DMS79 (cell line): ENCODE results near the gene SAP30L.

Experiments used
- DNase-seq: peaks from one replicate; lab custom pipeline; 2025; lab: John Stamatoyannopoulos, UW

The SAP30L gene

DNA sequence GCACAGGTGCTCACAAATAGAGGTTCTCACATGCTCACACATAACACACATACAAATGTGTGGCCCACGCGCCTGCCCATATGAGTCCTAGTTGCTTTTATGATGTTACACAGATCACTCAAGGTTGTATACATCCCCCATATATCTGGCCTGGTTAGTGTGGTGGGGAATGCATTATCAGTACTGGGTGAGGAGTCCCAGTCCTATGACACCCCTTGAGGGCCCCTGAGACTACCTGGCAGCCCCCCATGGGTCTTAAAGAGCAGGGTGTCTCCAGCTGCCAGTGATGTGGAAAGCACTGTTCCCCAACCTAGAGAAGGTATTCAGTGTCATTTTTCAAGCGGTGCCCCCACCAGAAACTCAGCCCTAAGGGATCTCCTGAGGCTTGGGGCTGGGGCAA, 35.0 kb downstream of the SAP30L start:
- DNase-seq: no peak

GRCh38 chr5:154481584-154482381, 36.0 kb downstream of the SAP30L start:
- DNase-seq: no peak

GRCh38 chr5:154482528-154483449, 37.0 kb downstream of the SAP30L start:
- DNase-seq: no peak

DNA sequence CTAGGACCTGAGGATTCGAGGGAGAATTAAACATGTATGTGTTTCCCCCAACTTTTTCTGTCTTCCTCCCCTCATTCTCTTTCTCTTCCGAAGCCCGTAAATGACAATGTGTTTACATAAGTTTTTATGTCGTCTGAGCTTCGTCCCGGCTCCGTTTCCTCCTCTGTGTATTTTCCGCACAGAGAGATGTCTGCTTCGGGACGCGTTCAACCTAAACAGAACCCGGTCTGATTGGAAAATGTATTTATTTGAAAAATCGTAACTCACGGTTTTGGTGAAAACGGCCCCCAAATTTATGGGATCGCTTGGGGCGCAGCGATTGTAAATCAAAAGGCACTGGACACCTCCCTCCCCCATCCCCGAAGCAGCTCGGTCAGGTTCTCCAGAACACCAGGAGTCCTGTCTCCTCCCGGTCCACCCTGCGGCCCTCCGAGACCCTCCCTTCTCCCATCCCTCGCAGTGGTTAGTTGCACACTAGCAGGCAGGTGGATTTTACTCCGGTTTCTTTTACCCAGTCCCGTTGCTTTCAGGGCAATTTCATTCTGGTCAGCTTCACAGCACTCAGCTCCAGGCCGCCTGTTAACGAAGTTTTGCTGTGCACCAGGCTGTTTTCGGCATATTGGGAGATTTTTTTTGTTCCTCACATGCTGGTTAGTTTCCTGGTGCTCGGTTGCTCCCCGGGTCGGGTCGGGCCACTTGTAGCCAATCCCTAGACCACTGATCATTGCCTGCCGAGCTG, 38.0 kb downstream of the SAP30L start:
- DNase-seq: no peak

GRCh38 chr5:154484393-154485095, 38.7 kb downstream of the SAP30L start:
- DNase-seq: no peak

DNA sequence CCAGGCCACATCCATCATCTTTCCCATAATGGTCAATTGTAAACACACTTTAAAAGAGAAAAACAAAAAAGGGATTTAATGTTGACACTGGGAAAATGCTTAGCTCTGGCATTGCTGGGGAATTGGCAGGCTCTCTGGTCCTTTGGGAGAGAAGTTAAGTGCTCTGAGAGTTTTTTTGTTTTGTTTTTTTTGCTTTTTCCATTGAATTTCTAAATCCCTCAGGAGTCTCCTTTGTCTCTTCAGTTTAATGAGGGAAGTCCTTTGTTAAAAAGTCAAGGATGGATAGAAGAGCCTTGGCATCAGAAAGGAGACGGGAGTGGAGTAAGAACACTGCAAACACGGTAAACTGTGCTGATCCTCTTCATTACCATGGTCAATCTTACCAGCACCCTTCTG, 39.3 kb downstream of the SAP30L start:
- peak; percentile 16 for DNase-seq

DNA sequence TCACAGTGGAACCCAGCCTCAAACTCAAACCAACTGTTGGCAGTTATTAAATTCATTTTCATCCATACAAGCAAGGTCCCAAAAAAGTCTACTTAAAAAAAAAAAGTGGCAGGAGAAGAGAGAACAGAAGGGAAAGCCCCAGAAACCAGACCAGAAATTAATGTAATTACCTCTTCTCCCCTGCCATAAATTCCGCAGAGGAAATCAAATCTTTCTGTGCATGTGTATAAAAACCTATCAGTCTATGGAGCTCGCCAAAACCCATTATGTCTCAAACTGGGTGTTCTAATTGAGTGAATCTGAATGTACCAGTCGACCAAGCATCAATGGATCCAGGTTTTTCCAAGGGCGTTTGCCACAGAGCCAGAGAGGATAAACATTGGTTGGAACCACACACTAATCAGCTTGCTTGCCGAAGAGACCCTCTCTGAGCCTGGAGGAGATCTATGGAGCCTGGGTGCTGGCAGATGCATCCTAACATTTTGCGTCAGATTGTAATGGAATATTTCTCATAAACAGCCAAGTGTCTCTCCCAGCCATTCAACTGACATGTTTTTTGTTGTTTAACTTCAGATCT, 40.1 kb downstream of the SAP30L start:
- DNase-seq: no peak

DNA sequence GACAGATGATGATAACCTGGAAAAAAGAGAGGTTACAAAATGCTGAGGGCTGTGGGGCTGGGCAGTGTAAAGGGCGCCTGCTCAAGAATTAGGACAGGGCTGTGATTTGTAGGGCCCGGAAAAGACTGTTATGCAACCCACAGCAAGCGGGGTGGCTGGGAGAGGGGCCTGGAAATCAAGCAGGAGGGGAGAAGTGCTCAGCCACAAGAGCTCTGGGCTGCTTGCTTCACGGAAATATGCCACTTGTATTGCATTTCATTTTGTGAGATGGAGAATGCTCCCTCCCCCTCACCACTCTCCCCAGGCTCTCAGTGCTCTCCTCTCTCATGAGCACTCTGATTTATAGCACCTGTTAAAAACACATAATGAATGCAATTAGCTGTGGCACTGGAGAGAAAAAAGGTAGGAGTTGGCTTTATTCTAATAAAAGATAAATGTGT, 40.6 kb downstream of the SAP30L start:
- peak; percentile 37 for DNase-seq

DNA sequence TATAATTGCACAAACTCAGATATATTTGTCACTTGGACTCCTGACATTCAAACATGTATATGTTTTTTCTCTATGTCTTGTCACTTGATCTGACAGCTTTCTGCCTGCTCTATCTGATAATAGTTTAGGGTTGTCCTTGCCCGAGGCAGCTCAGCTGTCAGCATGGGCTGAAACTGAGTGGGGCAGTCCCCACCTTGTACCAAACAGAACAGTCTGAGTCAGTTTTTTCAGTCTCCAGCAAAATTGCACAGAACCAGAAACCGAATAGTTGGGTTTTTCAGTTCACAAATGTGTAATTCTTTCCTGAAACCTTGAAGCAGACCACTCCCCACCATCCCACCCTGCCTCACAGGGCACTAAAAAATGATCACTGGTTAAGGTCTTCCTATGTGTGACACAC, 41.7 kb downstream of the SAP30L start:
- DNase-seq: no peak

DNA sequence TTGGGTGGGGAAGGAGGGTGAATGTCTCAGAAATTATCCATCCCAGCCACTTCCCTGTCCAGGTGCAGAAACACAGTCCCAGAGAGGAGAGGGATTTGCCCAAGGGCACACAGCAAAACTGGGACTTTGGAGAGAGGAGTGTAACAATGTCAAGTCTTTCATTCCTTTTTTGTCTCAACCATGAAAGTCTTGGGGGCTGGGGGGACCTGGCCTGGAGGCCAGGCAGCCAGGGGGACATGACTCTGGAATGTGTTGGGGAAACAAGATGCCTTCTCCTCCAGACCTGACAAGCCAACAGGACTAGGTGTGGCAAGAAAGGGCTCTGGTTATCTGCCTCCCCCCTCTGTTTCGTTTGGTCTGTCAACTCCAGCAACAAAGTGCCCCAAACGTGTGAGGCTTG, 46.1 kb downstream of the SAP30L start:
- DNase-seq: no peak

DNA sequence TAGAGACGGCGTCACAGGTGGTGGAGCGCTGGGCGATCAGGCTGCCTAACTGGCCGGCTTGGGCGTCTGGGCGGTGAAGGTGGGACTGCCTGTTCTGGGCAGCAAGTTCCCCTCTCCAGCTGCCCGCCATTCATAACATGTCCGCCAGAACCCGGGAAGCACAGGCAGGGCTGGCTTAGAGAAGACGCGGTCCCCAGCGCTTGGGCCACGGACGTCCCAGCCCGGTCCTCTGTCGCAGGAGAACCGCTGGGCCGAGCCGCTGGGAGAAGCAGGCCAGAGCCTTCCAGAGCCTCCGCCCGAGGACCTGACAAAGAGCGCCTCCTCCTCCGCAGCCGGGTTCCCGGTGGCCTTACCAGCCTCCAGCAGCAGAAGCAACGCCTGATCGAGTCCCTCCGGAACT, 47.5 kb downstream of the SAP30L start:
- no peak for DNase-seq

DNA sequence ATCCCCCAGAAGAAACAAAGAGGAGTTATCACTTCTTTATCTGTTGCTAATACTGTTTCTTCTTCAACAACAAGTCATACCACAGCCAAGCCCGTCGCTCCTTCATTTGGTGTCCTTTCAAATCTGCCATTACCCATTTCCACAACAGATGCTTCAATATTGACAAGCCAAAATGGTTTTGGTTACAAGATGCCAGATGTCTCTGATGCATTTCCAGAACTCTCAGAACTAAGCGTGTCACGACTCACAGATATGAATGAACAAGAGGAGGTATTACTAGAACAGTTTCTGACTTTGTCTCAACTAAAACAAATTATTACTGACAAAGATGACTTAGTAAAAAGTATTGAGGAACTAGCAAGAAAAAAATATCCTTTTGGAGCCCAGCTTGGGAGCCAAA, 48.2 kb downstream of the SAP30L start:
- DNase-seq: no peak

DNA sequence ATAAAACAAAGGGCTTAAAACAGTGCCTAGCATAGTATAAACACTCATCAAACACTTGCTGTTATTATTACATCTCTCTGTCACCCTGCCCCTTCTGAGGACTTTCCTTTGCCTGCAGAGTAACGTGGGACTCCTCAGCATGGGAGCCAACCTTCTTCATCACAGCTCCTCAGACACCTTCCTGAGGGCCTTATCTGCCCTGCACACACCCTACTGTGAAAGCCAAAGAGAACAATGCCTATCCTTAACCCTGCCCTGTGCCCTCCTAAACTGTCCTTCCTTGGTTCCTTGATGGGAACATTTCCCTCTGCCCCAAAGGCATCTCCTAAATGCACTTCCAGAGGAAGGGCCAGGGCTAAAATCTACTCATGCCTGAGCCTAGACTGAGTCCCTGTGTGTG, 52.8 kb downstream of the SAP30L start:
- no peak for DNase-seq

DNA sequence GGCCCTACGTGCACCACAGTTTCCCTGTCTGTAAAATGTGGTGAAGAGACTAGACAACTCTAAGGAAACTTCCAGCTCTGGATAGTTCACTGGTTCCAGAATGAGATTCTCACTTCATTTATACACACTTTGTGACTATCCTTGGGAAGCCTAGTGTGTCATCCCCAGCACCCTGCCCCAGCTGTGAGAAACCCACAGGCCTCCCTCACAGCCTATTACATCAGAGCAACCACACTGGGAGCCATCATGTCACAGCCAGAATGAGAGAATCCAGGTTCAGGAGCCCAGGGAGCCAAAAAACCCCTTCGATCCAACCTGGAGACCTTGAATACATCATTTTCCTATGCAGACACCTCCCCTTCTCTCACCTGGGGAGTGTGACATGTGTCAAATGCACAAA, 53.2 kb downstream of the SAP30L start:
- DNase-seq: no peak

DNA sequence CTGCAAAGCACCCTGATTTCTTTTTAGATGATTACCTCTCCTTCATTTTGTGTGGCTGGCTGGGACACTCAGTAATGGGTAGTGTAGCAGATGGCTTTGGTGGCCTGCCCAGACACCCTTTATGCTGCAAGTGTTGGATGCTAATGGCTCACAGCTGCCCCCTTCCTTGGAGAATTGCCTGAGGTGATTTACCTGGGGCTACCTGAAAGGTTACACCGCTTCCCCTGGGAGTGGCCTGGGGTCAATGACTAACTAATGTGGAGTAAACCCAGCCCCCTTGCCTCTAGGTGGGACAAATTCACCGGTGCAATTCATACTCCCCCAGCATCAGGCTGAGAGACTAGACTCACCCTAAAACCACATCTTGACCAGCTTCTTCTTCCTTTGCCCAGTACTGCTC, 55.8 kb downstream of the SAP30L start:
- DNase-seq: no peak

DNA sequence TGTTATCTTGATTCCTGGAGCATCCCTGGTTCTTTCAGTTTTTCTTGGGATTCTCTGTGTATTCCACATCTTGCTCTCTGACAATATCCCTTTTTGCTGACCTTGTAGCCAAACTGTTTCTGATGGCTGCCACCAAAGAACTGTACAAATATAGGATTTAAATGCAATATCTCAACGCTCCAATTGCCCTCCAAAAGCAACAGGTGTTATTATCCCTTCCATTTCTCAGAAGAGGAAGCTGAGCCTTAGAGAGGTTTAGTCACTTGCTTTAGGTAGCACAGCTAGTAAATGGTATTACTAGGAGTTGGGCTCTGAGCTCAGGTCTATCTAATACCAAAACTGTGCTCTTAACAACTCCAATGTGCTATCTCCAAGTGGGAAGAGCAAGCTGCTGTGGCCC, 56.4 kb downstream of the SAP30L start:
- DNase-seq: no peak

DNA sequence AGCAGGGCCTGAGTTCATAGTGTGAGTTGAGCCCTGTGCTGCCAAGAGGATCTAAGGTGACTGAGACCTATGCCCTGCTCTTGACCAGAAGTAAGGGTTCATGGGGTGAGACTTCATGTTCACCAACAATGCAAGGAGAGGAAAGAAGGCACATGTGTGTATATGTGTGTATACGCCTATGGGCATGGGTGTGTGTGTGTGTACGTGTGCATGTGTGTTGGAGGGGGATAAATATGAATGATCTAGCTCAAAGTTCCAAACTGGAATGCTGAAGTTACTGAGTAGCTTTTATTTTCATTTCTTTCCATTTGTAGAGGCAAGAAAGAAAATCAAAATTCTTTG, 57.9 kb downstream of the SAP30L start:
- DNase-seq: no peak

DNA sequence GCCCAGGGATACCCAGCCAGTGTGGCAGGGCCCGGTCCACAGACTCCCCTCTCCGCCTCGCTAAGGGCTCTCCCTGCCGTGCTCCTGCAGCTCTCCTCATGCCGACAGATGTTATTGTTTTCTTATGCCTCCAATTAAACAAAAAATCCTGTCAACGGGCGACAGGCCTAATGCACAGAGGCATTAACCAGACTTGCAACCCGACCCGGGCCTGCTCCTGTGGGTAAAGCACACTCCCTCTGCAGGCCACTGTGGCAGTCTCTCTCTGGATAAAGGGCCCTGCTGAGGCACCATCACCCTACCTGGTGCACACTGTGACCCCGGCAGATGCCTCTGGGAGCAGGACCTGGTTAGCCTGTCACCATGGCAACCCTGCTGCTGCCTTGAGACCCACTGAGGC, 59.8 kb downstream of the SAP30L start:
- DNase-seq: no peak

DNA sequence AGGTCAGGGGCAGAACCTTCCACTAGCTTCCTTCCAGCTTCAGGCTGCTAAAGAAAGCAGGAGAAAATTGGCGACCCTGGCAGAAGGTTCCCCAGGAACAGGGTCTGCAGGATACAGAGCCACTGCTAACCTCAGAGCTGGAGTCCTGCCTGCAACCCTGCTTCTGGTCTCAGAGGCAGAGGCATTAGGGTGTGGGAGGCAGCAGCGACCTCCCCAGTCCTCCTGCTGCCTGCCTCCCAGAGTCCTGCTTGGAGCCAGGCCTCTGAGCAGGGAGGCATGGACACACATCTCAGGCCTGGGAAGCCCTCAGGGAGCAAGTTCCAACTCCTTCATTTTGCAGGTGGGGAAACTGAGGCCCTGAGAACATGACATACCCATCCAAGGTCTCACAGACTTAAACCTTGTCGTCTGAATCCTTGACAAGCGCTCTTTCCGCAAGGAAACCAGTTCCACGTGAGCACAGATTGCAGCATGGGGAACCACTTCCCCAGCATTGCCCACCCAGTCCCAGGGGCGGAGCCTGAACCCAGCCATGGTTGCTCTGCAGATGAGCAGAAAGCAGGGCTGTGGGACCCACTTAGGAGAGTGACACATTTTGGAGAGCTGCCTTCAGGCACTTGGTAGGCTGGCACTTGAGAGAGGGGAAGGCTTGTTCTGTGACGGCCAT, 60.4 kb downstream of the SAP30L start:
- DNase-seq: no peak

DNA sequence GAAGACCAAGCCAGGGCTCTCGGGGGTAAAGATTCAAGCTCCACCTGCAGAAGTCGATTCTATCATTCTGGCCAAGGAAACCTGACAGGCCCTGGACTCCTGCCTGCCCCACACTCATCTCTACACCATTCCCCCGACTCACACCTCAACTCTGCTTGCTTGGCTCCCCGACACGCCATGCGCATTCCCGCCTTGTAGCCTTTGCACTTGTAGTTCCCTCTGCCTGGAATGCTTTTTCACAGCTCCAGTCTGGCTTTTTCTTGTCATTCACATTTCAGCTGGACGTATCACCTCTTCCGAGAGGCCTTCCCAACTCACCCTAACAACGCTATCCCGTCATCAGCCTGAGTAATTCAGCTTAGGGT, 60.9 kb downstream of the SAP30L start:
- DNase-seq: no peak

DNA sequence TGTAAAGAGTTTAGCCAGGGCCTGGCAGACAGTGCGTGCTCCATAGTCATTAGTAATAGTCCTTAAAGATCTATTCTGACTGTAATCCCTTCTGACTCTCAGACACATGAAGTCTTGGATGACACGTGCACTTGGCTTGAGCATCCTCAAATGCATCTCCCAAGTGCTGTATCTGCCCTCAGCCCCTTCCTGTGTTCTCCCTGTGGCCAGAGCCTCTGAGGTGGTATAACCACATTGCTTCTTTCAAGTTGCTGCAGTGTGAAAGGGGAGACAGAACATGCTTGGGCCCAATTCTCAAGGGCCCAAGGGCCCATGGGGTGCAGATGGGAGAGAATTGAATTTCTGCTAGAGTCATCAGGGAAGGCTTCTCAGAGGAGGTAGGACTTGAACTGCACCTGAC, 62.3 kb downstream of the SAP30L start:
- no peak for DNase-seq
